GM13976 (cell line): ENCODE measurements around the gene PPP1R37.

ENCODE experiments used
- DNase-seq: peaks from one replicate; pipeline ENCODE4 v3.0.0; 2012; ENCODE audit warnings: low spot score
- in situ Hi-C: fragments of 300-500 bp; cut with MboI; formaldehyde crosslinking; loops from one replicate; pipeline ENCODE4 v1.12.0; 2022; ENCODE audit warnings: low sequenced_read_pairs, mixed read lengths, inconsistent platforms; ENCODE audit not compliant: unreplicated experiment
- TF ChIP-seq, protein P1 (sequence below): IDR thresholded peaks from 2 replicates; pipeline ENCODE4 v1.5.1; 2012; ENCODE audit warnings: borderline replicate concordance, mild to moderate bottlenecking; ENCODE audit not compliant: insufficient read depth; ENCODE audit errors: extremely low read depth, missing control alignments, control extremely low read depth

The PPP1R37 gene

DNA sequence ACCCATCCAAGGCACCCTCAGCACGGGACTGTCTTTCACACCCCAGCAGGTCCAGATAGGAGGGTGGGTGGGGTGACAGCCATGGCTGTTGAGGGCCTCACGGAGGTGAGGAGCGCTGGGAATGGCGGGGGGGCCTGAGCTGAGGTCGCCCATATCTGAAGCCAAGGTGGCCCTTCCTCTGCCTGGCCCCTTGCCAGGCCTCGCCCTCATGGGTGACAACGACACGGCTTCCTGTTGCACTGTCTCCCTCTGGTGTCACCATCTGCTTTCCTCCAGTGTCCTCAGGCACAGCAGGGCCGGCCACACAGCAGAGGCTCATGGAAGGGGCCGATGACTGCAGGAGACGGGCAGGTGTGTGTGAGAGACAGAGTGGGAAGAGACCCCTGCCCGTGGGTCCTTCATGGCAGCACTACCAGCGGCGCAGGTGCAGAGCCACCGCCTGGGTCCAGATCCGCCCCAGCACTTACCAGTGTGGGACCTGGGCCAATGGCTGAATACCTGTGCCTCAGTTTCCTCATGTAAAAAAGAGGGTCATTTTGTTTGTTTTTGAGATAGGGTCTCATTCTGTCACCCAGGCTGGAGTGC, 75.9 kb downstream of the PPP1R37 start:
- in situ Hi-C loops = no loop called here
- TF ChIP-seq, protein P1, sequence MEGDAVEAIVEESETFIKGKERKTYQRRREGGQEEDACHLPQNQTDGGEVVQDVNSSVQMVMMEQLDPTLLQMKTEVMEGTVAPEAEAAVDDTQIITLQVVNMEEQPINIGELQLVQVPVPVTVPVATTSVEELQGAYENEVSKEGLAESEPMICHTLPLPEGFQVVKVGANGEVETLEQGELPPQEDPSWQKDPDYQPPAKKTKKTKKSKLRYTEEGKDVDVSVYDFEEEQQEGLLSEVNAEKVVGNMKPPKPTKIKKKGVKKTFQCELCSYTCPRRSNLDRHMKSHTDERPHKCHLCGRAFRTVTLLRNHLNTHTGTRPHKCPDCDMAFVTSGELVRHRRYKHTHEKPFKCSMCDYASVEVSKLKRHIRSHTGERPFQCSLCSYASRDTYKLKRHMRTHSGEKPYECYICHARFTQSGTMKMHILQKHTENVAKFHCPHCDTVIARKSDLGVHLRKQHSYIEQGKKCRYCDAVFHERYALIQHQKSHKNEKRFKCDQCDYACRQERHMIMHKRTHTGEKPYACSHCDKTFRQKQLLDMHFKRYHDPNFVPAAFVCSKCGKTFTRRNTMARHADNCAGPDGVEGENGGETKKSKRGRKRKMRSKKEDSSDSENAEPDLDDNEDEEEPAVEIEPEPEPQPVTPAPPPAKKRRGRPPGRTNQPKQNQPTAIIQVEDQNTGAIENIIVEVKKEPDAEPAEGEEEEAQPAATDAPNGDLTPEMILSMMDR = no peak
- DNase-seq = no peak

DNA sequence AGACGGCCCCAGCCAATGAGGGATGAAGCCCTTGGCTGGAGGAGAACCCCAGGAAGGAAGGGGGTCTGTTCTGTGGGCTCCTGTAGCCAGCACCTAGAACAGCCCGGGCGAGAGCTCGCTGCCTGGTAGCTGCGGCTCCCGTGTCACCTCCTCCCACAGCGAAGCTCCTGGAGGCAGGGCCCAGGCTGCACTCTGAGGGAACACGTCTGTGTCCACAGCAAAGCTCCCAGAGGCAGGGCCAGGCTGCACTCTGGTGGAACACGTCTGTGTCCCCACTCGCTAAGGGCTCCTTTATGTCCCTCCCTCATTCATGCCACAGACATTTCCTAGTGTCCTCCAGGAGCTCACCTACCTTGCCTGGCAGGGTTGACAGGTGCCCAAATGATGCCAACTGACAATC, 76.6 kb downstream of the PPP1R37 start:
- DNase-seq = no peak
- TF ChIP-seq, protein P1 = no peak
- in situ Hi-C loops = no loop called here

DNA sequence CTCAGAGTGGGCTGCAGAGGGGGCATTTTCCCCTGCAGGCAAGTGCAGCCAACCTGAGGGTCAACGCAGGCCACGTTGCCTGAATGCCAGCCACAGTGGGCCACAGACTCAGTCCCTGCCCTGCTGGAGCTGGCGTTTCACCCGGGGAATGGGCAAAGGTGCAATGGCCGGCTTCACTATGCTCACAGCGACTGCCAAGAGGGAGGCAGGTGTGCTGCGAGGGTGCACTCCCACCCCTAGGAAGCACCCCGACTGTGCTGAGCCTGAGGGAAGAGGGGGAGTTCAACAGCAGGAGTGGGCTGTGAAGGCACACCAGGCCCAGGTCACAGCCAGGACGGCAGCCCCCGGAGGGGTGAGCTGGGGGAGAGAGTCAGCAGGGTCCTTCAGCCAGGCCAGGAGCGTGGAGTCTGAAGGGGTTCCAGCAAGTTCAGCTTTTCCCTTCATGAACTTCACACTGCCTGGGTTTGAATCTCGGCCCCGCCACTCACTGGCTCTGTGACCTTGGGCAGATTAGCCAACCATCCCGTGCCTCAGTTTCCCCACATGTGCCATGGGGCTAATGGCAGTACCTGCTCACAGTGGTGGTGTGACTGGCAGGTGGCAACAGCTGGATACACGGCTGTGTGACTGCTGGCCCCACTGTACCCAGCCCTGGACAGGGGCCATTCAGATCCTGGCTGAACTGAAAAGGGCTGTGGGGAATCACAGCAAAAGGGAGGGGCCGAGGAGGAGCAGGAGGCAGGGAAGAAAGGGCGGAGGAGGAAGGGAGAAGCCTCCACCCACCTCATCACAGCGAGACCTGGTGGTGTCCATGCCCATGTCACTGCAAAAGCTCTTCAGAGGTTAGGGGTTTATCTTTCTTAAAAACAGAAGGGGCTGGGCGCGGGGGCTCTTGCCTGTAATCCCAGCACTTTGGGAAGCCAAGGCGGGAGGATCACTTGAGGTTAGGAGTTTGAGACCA, 77.4 kb downstream of the PPP1R37 start:
- in situ Hi-C loops = no loop called here
- no peak for DNase-seq
- TF ChIP-seq, protein P1 = no peak

DNA sequence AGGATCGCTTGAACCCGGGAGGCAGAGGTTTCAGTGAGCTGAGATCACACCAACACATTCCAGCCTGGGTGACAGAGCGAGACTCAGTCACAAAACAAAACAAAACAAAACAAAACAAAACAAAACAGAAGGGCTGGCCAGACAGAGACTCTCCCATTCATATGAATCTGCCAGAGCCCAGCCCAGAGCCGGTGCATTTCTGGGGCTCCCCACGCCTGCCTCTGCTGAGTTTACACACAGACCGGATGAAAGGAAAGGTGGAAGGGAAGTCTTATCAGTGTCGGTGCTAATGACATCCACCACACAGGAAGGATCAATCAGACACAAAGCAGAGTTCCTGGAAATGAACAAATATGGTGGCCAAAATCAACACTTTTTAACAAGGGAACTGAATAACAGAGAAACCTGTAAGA, 78.2 kb downstream of the PPP1R37 start:
- in situ Hi-C loops = no loop called here
- TF ChIP-seq, protein P1 = no peak

DNA sequence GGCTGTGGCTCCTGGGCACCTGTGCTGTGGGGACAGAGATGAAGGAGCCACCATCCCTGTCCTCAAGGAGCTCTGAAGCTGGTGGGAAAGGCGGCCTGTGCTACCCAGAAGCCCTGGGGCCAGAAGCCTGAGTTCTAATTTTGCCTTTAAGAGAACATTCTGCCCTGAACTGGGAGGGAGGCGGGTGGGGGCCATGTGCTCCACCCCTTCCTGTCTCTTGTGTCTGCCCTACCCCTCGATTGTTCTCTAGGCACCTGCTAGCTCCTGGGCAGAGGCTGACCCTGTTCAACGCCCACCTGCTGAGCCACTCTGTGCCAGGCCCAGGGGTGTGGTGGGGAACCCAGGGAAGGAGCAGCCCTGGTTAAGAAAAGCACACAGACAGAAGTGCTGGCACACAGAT, 79.2 kb downstream of the PPP1R37 start:
- in situ Hi-C loops = no loop called here
- no peak for DNase-seq
- TF ChIP-seq, protein P1 = no peak

More for the DNA sequence above, 78.2 kb downstream of the PPP1R37 start:
- no peak for DNase-seq

DNA sequence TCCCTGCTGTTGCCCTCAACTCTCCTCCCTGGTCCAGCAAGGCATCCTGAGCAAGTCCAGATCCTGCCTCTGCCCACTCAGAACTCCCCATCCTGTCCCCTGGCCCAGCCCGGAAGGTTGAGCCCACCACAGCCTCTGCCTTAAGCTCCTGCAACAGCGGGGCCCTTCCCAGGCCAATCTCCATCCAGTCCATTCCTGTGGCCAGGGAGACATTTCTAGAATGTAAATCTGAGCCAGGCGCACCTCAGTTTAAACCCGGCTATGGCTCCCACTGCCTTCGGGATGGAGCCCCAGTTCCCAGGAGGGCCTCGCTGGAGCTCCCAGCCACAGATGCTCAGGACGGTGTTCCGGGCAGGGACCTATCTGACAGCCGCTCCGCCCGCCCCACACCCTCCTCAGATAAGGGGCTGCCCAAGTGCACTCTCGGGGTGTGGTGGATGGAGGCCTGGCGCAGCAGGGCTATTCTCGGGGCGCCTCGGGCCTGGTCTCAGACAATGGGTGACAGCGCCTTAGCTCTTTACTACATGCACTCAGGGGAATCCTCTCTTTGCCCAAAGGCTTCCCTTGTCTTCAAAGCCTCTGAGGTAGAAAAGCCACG, 79.7 kb downstream of the PPP1R37 start:
- in situ Hi-C loops = no loop called here
- no peak for DNase-seq
- TF ChIP-seq, protein P1 = no peak
